ENCODE measurements around the gene LMOD1.

- no peak for TF ChIP-seq CTCF (conservative IDR thresholded peaks at IDR 0.05; ENCODE audit: low read depth, low read length)
- no peak for TF ChIP-seq EZH2 (IDR thresholded peaks at IDR 0.05; ENCODE audit: borderline replicate concordance, low read depth, low read length, poor library complexity, severe bottlenecking)
Measured at GRCh38 chr1:201964261-201964660, 17.9 kb upstream of the LMOD1 start.
